Measurements from ENCODE around the gene CD1D.
"Not testable (repeated sequence)": the region's sequence is repeated elsewhere in the genome, so short reads cannot be mapped to it uniquely, and the experiment has no call there.

The CD1D gene

GRCh38 chr1:158186180-158186579, 5.5 kb downstream of the CD1D start:
- TF ChIP-seq ZNF274 (IDR thresholded peaks at IDR 0.05; ENCODE audit: low read depth, low read length): no peak
- H3K4me3 ChIP-seq (ENCODE audit: low read length): no peak overlapping the region

- H3K4me3 ChIP-seq (ENCODE audit: low read length): no peak overlapping the region
- no peak for TF ChIP-seq ZNF274 (IDR thresholded peaks at IDR 0.05; ENCODE audit: low read depth, low read length)
These were observed 7.9 kb downstream of the CD1D start for GRCh38 chr1:158188611-158189010.

- no peak for TF ChIP-seq ZNF274 (IDR thresholded peaks at IDR 0.05; ENCODE audit: low read depth, low read length)
These were observed 8.9 kb downstream of the CD1D start for GRCh38 chr1:158189624-158190023.

GRCh38 chr1:158191299-158191698, 10.6 kb downstream of the CD1D start:
- no peak for TF ChIP-seq ZNF274 (IDR thresholded peaks at IDR 0.05; ENCODE audit: low read depth, low read length)
- no peak overlapping the region for H3K4me3 ChIP-seq (ENCODE audit: low read length)

More at GRCh38 chr1:158189624-158190023, 8.9 kb downstream of the CD1D start:
- H3K4me3 ChIP-seq (ENCODE audit: low read length): no peak overlapping the region

GRCh38 chr1:158196461-158196860, 15.8 kb downstream of the CD1D start:
- no peak for TF ChIP-seq ZNF274 (IDR thresholded peaks at IDR 0.05; ENCODE audit: low read depth, low read length)

GRCh38 chr1:158199849-158200248, 19.2 kb downstream of the CD1D start:
- no peak for TF ChIP-seq ZNF274 (IDR thresholded peaks at IDR 0.05; ENCODE audit: low read depth, low read length)
- H3K4me3 ChIP-seq (ENCODE audit: low read length): no peak overlapping the region

More at GRCh38 chr1:158196461-158196860, 15.8 kb downstream of the CD1D start:
- no peak overlapping the region for H3K4me3 ChIP-seq (ENCODE audit: low read length)

GRCh38 chr1:158200527-158200926, 19.8 kb downstream of the CD1D start:
- no peak for TF ChIP-seq ZNF274 (IDR thresholded peaks at IDR 0.05; ENCODE audit: low read depth, low read length)
- H3K4me3 ChIP-seq (ENCODE audit: low read length): no peak overlapping the region

- H3K4me3 ChIP-seq (ENCODE audit: low read length): no peak overlapping the region
- no peak for TF ChIP-seq ZNF274 (IDR thresholded peaks at IDR 0.05; ENCODE audit: low read depth, low read length)
These were observed 23.2 kb downstream of the CD1D start for GRCh38 chr1:158203693-158204457.

GRCh38 chr1:158204458-158204827, 23.7 kb downstream of the CD1D start:
- H3K4me3 ChIP-seq (ENCODE audit: low read length): no peak overlapping the region
- TF ChIP-seq ZNF274 (IDR thresholded peaks at IDR 0.05; ENCODE audit: low read depth, low read length): no peak

GRCh38 chr1:158208586-158209116, 28.0 kb downstream of the CD1D start:
- no peak for TF ChIP-seq ZNF274 (IDR thresholded peaks at IDR 0.05; ENCODE audit: low read depth, low read length)
- no peak overlapping the region for H3K4me3 ChIP-seq (ENCODE audit: low read length)

- TF ChIP-seq ZNF274 (IDR thresholded peaks at IDR 0.05; ENCODE audit: low read depth, low read length): no peak
- H3K4me3 ChIP-seq (ENCODE audit: low read length): no peak overlapping the region
These were observed 31.6 kb downstream of the CD1D start for GRCh38 chr1:158212320-158212719.

- not testable (repeated sequence) for H3K4me3 ChIP-seq (ENCODE audit: low read length)
These were observed 42.8 kb downstream of the CD1D start for GRCh38 chr1:158223445-158223844.

GRCh38 chr1:158227904-158228623, 47.4 kb downstream of the CD1D start:
- H3K4me3 ChIP-seq (ENCODE audit: low read length): no peak overlapping the region
- no peak for TF ChIP-seq ZNF274 (IDR thresholded peaks at IDR 0.05; ENCODE audit: low read depth, low read length)
